DLD1 (cell line): ENCODE data around the gene GRIA4.

Source experiments
- in situ Hi-C: cut with HindIII; loops from 2 replicates; pipeline ENCODE4 v1.10.0; 2017; ENCODE audit warnings: low sequenced_read_pairs

GRIA4 gene

GRCh38 chr11:106031202-106031810, 421.4 kb downstream of the GRIA4 start:
- in situ Hi-C loops: no loop called here
